ENCODE data around the gene TXNDC5.

TXNDC5 gene

GRCh38 chr6:7916959-7917358, 6.4 kb upstream of the TXNDC5 start:
- Histone ChIP-seq H3K4me3 (ENCODE audit: control insufficient read depth in 1 of 7, extremely low read depth in 1 of 7, insufficient read depth in 4 of 7, low read depth in 2 of 7, low read length in 6 of 7) (no peak overlapping the region), H3K9me3 (ENCODE audit: control extremely low read depth in 1 of 5, control insufficient read depth in 4 of 5, insufficient read depth in 2 of 5, low read depth in 1 of 5, low read length in 4 of 5) (no peaks in the 10 kb centered on the region), H3K36me3 (ENCODE audit: control insufficient read depth in 4 of 4, insufficient read depth in 4 of 4, low read length in 3 of 4) (no peaks in the 10 kb centered on the region), H3K4me1 (ENCODE audit: control extremely low read depth in 1 of 4, control insufficient read depth in 4 of 4, insufficient read depth in 4 of 4, low read length in 3 of 4) (peaks cover 0 to 17% (median 8%) of the 10 kb centered on the region in 4 experiments), H3K27ac (ENCODE audit: insufficient read depth in 1 of 2, low read depth in 1 of 2, low read length in 2 of 2, poor library complexity in 1 of 2, severe bottlenecking in 2 of 2) (no peak overlapping the region), H3K27me3 (replicated peaks in 2 of 5; ENCODE audit: control insufficient read depth in 4 of 5, insufficient read depth in 5 of 5, low read length in 4 of 5) (peaks cover 0 to 6% (median 0%) of the 10 kb centered on the region in 5 experiments)
- ChIA-PET POLR2A (no interaction called here), CTCF (no interaction called here)
- DNase-seq: peak in 2 of 3 donors; percentile 23 to 49
- WGBS (ENCODE audit: insufficient coverage): 80% methylated on average over 1 of the region's 1 CpG

- H3K4me3 ChIP-seq (ENCODE audit: control insufficient read depth in 1 of 7, extremely low read depth in 1 of 7, insufficient read depth in 4 of 7, low read depth in 2 of 7, low read length in 6 of 7): no peak overlapping the region
- H3K36me3 ChIP-seq (ENCODE audit: control insufficient read depth in 4 of 4, insufficient read depth in 4 of 4, low read length in 3 of 4): no peaks in the 10 kb centered on the region
- 75% methylated on average over 10 of the region's 11 CpGs for WGBS (ENCODE audit: insufficient coverage)
- H3K27ac ChIP-seq (ENCODE audit: insufficient read depth in 1 of 2, low read depth in 1 of 2, low read length in 2 of 2, poor library complexity in 1 of 2, severe bottlenecking in 2 of 2): no peak overlapping the region
- no peaks in the 10 kb centered on the region for H3K9me3 ChIP-seq (ENCODE audit: control extremely low read depth in 1 of 5, control insufficient read depth in 4 of 5, insufficient read depth in 2 of 5, low read depth in 1 of 5, low read length in 4 of 5)
- DNase-seq: peak in 1 of 3 donors; percentile 18
- peaks cover 0 to 22% (median 11%) of the 10 kb centered on the region in 4 experiments for H3K4me1 ChIP-seq (ENCODE audit: control extremely low read depth in 1 of 4, control insufficient read depth in 4 of 4, insufficient read depth in 4 of 4, low read length in 3 of 4)
- ChIA-PET POLR2A (no interaction called here), CTCF (interaction anchor here (0.6 to 1.2 kb wide), 5 partner anchors 17 to 197 kb away, joined by 3 read pairs; no protein-coding TSS in a partner anchor)
- H3K27me3 ChIP-seq (replicated peaks in 2 of 5; ENCODE audit: control insufficient read depth in 4 of 5, insufficient read depth in 5 of 5, low read length in 4 of 5): peaks cover 0 to 6% (median 0%) of the 10 kb centered on the region in 5 experiments
Observed at GRCh38 chr6:7914991-7915789, 4.6 kb upstream of the TXNDC5 start.

GRCh38 chr6:7914311-7914710, 3.7 kb upstream of the TXNDC5 start:
- 98% methylated on average over 4 of the region's 5 CpGs for WGBS (ENCODE audit: insufficient coverage)
- ChIA-PET POLR2A (no interaction called here), CTCF (interaction anchor here (1.1 to 1.2 kb wide), 2 partner anchors 18 to 196 kb away, joined by 3 read pairs; no protein-coding TSS in a partner anchor)
- Histone ChIP-seq H3K4me3 (ENCODE audit: control insufficient read depth in 1 of 7, extremely low read depth in 1 of 7, insufficient read depth in 4 of 7, low read depth in 2 of 7, low read length in 6 of 7) (no peak overlapping the region), H3K4me1 (ENCODE audit: control extremely low read depth in 1 of 4, control insufficient read depth in 4 of 4, insufficient read depth in 4 of 4, low read length in 3 of 4) (peaks cover 0 to 26% (median 17%) of the 10 kb centered on the region in 4 experiments), H3K27ac (ENCODE audit: insufficient read depth in 1 of 2, low read depth in 1 of 2, low read length in 2 of 2, poor library complexity in 1 of 2, severe bottlenecking in 2 of 2) (no peak overlapping the region), H3K27me3 (replicated peaks in 2 of 5; ENCODE audit: control insufficient read depth in 4 of 5, insufficient read depth in 5 of 5, low read length in 4 of 5) (peaks cover 0 to 6% (median 0%) of the 10 kb centered on the region in 5 experiments), H3K36me3 (ENCODE audit: control insufficient read depth in 4 of 4, insufficient read depth in 4 of 4, low read length in 3 of 4) (no peaks in the 10 kb centered on the region), H3K9me3 (ENCODE audit: control extremely low read depth in 1 of 5, control insufficient read depth in 4 of 5, insufficient read depth in 2 of 5, low read depth in 1 of 5, low read length in 4 of 5) (no peaks in the 10 kb centered on the region)
- DNase-seq: no peak

GRCh38 chr6:7912736-7913517, 2.3 kb upstream of the TXNDC5 start:
- no peaks in the 10 kb centered on the region for H3K9me3 ChIP-seq (ENCODE audit: control extremely low read depth in 1 of 5, control insufficient read depth in 4 of 5, insufficient read depth in 2 of 5, low read depth in 1 of 5, low read length in 4 of 5)
- H3K27me3 ChIP-seq (replicated peaks in 2 of 5; ENCODE audit: control insufficient read depth in 4 of 5, insufficient read depth in 5 of 5, low read length in 4 of 5): peaks cover 0 to 6% (median 0%) of the 10 kb centered on the region in 5 experiments
- no peak overlapping the region for H3K4me3 ChIP-seq (ENCODE audit: control insufficient read depth in 1 of 7, extremely low read depth in 1 of 7, insufficient read depth in 4 of 7, low read depth in 2 of 7, low read length in 6 of 7)
- H3K36me3 ChIP-seq (ENCODE audit: control insufficient read depth in 4 of 4, insufficient read depth in 4 of 4, low read length in 3 of 4): no peaks in the 10 kb centered on the region
- POLR2A ChIA-PET: no interaction called here
- H3K27ac ChIP-seq (ENCODE audit: insufficient read depth in 1 of 2, low read depth in 1 of 2, low read length in 2 of 2, poor library complexity in 1 of 2, severe bottlenecking in 2 of 2): no peak overlapping the region
- CTCF ChIA-PET: interaction anchor here (0.9 to 1.1 kb wide), 2 partner anchors 9 to 145 kb away, joined by 3 read pairs; no protein-coding TSS in a partner anchor
- whole genome bisulfite sequencing (ENCODE audit: insufficient coverage): 84% methylated on average over 7 of the region's 8 CpGs
- H3K4me1 ChIP-seq (ENCODE audit: control extremely low read depth in 1 of 4, control insufficient read depth in 4 of 4, insufficient read depth in 4 of 4, low read length in 3 of 4): peaks cover 3 to 37% (median 24%) of the 10 kb centered on the region in 4 experiments
- DNase-seq: no peak

GRCh38 chr6:7912024-7912423, 1.4 kb upstream of the TXNDC5 start:
- peaks cover 0 to 6% (median 0%) of the 10 kb centered on the region in 5 experiments for H3K27me3 ChIP-seq (replicated peaks in 2 of 5; ENCODE audit: control insufficient read depth in 4 of 5, insufficient read depth in 5 of 5, low read length in 4 of 5)
- POLR2A ChIA-PET: no interaction called here
- CTCF ChIA-PET: interaction anchor here (0.9 to 1.3 kb wide), 3 partner anchors 8 to 146 kb away, joined by 3 read pairs; no protein-coding TSS in a partner anchor
- no peak for DNase-seq
- H3K4me1 ChIP-seq (ENCODE audit: control extremely low read depth in 1 of 4, control insufficient read depth in 4 of 4, insufficient read depth in 4 of 4, low read length in 3 of 4): peaks cover 3 to 39% (median 24%) of the 10 kb centered on the region in 4 experiments
- H3K36me3 ChIP-seq (ENCODE audit: control insufficient read depth in 4 of 4, insufficient read depth in 4 of 4, low read length in 3 of 4): peaks cover 0 to 3% (median 0%) of the 10 kb centered on the region in 4 experiments
- no peak overlapping the region for H3K27ac ChIP-seq (ENCODE audit: insufficient read depth in 1 of 2, low read depth in 1 of 2, low read length in 2 of 2, poor library complexity in 1 of 2, severe bottlenecking in 2 of 2)
- no peaks in the 10 kb centered on the region for H3K9me3 ChIP-seq (ENCODE audit: control extremely low read depth in 1 of 5, control insufficient read depth in 4 of 5, insufficient read depth in 2 of 5, low read depth in 1 of 5, low read length in 4 of 5)
- H3K4me3 ChIP-seq (ENCODE audit: control insufficient read depth in 1 of 7, extremely low read depth in 1 of 7, insufficient read depth in 4 of 7, low read depth in 2 of 7, low read length in 6 of 7): no peak overlapping the region
- 99% methylated on average over 6 of the region's 6 CpGs for WGBS (ENCODE audit: insufficient coverage)

DNA sequence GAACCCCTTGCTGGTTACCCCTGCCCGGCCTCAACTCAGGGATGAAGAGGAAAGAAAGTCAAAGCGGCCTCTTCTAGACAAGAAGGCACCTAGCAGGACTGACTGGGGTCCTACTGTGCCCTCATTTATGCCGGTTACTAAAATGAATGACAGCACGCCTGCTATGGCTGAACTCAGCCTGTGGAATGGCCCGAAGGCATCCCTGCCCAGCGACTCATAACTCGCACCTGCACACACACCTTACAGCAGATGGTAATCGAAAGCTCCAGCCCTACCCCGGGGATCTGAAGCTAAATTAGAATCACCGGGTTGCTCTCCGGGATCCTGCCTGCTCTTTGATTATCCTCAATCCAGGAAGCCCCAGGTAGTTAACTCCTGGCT, 747 bp upstream of the TXNDC5 start:
- Histone ChIP-seq H3K9me3 (ENCODE audit: control extremely low read depth in 1 of 5, control insufficient read depth in 4 of 5, insufficient read depth in 2 of 5, low read depth in 1 of 5, low read length in 4 of 5) (no peaks in the 10 kb centered on the region), H3K27me3 (replicated peaks in 2 of 5; ENCODE audit: control insufficient read depth in 4 of 5, insufficient read depth in 5 of 5, low read length in 4 of 5) (peaks cover 0 to 6% (median 0%) of the 10 kb centered on the region in 5 experiments), H3K4me3 (ENCODE audit: control insufficient read depth in 1 of 7, extremely low read depth in 1 of 7, insufficient read depth in 4 of 7, low read depth in 2 of 7, low read length in 6 of 7) (peak overlapping the region in 5 of 7 experiments; percentile 40 to 86 (median 71)), H3K4me1 (ENCODE audit: control extremely low read depth in 1 of 4, control insufficient read depth in 4 of 4, insufficient read depth in 4 of 4, low read length in 3 of 4) (peaks cover 3 to 39% (median 21%) of the 10 kb centered on the region in 4 experiments), H3K36me3 (ENCODE audit: control insufficient read depth in 4 of 4, insufficient read depth in 4 of 4, low read length in 3 of 4) (peaks cover 0 to 3% (median 0%) of the 10 kb centered on the region in 4 experiments), H3K27ac (ENCODE audit: insufficient read depth in 1 of 2, low read depth in 1 of 2, low read length in 2 of 2, poor library complexity in 1 of 2, severe bottlenecking in 2 of 2) (no peak overlapping the region)
- ChIA-PET POLR2A (no interaction called here), CTCF (interaction anchor here (0.7 to 1.3 kb wide), 2 partner anchors 10 to 95 kb away, joined by 3 read pairs; no protein-coding TSS in a partner anchor)
- DNase-seq: no peak
- WGBS (ENCODE audit: insufficient coverage): 95% methylated on average over 11 of the region's 11 CpGs

All from common myeloid progenitor, CD34-positive (primary cell).